Stomach (tissue), 9 donors: Measurements from ENCODE around the gene ASXL2. TPM values are rescaled to one million over a fixed set of nuclear protein-coding genes. Genes with fewer than 3 reads are reported as not detected.

Source experiments
- DNase-seq, 2 donors: peaks; one replicate each; pipeline versions ENCODE4 v3.0.0 to v3.0.0-alpha.2; 2013 to 2019
- H3K27ac ChIP-seq, 5 donors: fragments of 200-600 bp in 4 of 5; sonication (generic) in 4 of 5; one replicate each; pipeline ENCODE4 v1.5.1; 2013 to 2019; ENCODE audit warnings: mild to moderate bottlenecking in 1 of 5, moderate library complexity in 1 of 5
- H3K27me3 ChIP-seq, 3 donors: fragments of 200-600 bp; sonication (generic); one replicate each; pipeline ENCODE4 v1.5.1; 2017 to 2019; ENCODE audit warnings: mixed run types in 1 of 3
- H3K36me3 ChIP-seq, 4 donors: fragments of 200-600 bp; sonication (generic); 1 replicate in 3 of 4; 2 replicates in 1 of 4; pipeline ENCODE4 v1.5.1; 2016 to 2019
- H3K4me1 ChIP-seq, 4 donors: fragments of 200-600 bp; sonication (generic); one replicate each; pipeline ENCODE4 v1.5.1; 2016 to 2019
- H3K4me3 ChIP-seq, 4 donors: fragments of 200-600 bp; sonication (generic) in 3 of 4; one replicate each; pipeline ENCODE4 v1.5.1; 2016 to 2019; ENCODE audit warnings: mild to moderate bottlenecking in 1 of 4
- H3K9me3 ChIP-seq, 4 donors: fragments of 200-600 bp; sonication (generic); one replicate each; pipeline ENCODE4 v1.5.1; 2016 to 2019
- CTCF ChIP-seq, 7 experiments: fragments of 450-650 bp in 4 of 7; fragments of 200-600 bp in 3 of 7; sonication (generic) in 3 of 7; IDR thresholded peaks; one replicate each; pipeline ENCODE4 v1.5.1; 2016 to 2019; ENCODE audit warnings: antibody characterized with exemption in 7 of 7, control low read depth in 2 of 7, mild to moderate bottlenecking in 1 of 7
- EP300 ChIP-seq: sonication (generic); formaldehyde crosslinking; IDR thresholded peaks from one replicate; pipeline ENCODE4 v1.6.1; 2017; ENCODE audit warnings: antibody characterized with exemption
- POLR2A ChIP-seq, 4 donors: fragments of 450-650 bp; IDR thresholded peaks; one replicate each; pipeline ENCODE4 v1.6.1; 2016; ENCODE audit warnings: antibody characterized with exemption in 4 of 4, control low read depth in 2 of 4, mild to moderate bottlenecking in 1 of 4, moderate library complexity in 1 of 4
- POLR2AphosphoS5 ChIP-seq, 3 donors: sonication (generic); formaldehyde crosslinking; IDR thresholded peaks; one replicate each; pipeline ENCODE4 v1.6.1; 2016; ENCODE audit warnings: antibody characterized with exemption in 3 of 3
- WGBS, 5 donors: extraction: QIAGEN DNeasy Blood & Tissue Kit in 3 of 5; methylation state at CpG; one replicate each; pipeline versions ENCODE4 v1.1.5 to v1.1.7; 2013 to 2018; 5-methylcytosine and 5-hydroxymethylcytosine counted together
- intact Hi-C: fragments of 100-400 bp; cut with DNase I; formaldehyde crosslinking; loops from one replicate; pipeline ENCODE4 v1.15.1; 2023; ENCODE audit warnings: low total_unique reads
- polyA plus RNA-seq, 3 donors: library from polyadenylated mRNA; stranded (reverse); fragments of 200-250 nt; gene quantifications; one replicate each; pipeline ENCODE4 v1.2.3, GENCODE V29; 2013
- total RNA-seq, 5 donors: library from RNA; depleted of rRNA; stranded (reverse); fragments of >200 nt; gene quantifications; one replicate each; pipeline versions ENCODE4 v1.1.0 to v1.2.3, GENCODE V29; 2014 to 2016
- donor health status: healthy with polysubstance abuse.
- donor health status: Bipolar disorder and iron deficiency.
- donor health status: healthy.

ASXL2 gene
- total and polyA plus RNA-seq, 8 donors: 1.6 to 26.5 (median 12.8) TPM

GRCh38 chr2:25804338-25804737, 73.9 kb downstream of the ASXL2 start:
- Histone ChIP-seq H3K9me3 (no peaks in the 10 kb centered on the region), H3K4me1 (no peaks in the 10 kb centered on the region), H3K36me3 (peaks cover 11 to 47% (median 39%) of the 10 kb centered on the region in 4 donors), H3K4me3 (no peak overlapping the region), H3K27me3 (no peaks in the 10 kb centered on the region), H3K27ac (no peak overlapping the region)
- 91 to 98% (median 94%) methylated on average over 3 of the region's 3 CpGs for WGBS, 5 donors
- intact Hi-C loops: no loop called here
- no peak for TF ChIP-seq CTCF (IDR thresholded peaks at IDR 0.05)
- no peak for DNase-seq

GRCh38 chr2:25799301-25799700, 79.0 kb downstream of the ASXL2 start:
- no peak overlapping the region for H3K4me3 ChIP-seq
- WGBS, 5 donors: 91 to 100% (median 97%) methylated on average over 1 of the region's 1 CpG
- H3K27me3 ChIP-seq: no peaks in the 10 kb centered on the region
- TF ChIP-seq POLR2AphosphoS5 (IDR thresholded peaks at IDR 0.05): no peak
- no peak for TF ChIP-seq CTCF (IDR thresholded peaks at IDR 0.05)
- no peak for TF ChIP-seq EP300
- TF ChIP-seq POLR2A (IDR thresholded peaks at IDR 0.05): no peak
- intact Hi-C loops: no loop called here
- DNase-seq: no peak
- H3K27ac ChIP-seq: no peak overlapping the region
- H3K36me3 ChIP-seq: peaks cover 7 to 58% (median 47%) of the 10 kb centered on the region in 4 donors
- no peaks in the 10 kb centered on the region for H3K9me3 ChIP-seq
- peaks cover 0 to 4% (median 0%) of the 10 kb centered on the region in 4 donors for H3K4me1 ChIP-seq

- peaks cover 5 to 46% (median 33%) of the 10 kb centered on the region in 4 donors for H3K36me3 ChIP-seq
- intact Hi-C loops: no loop called here
Observed at GRCh38 chr2:25797620-25798488, 80.4 kb downstream of the ASXL2 start.

More at GRCh38 chr2:25797620-25798488, 80.4 kb downstream of the ASXL2 start:
- Histone ChIP-seq H3K9me3 (no peaks in the 10 kb centered on the region), H3K4me1 (peaks cover 0 to 4% (median 0%) of the 10 kb centered on the region in 4 donors), H3K27ac (no peak overlapping the region), H3K27me3 (no peaks in the 10 kb centered on the region), H3K4me3 (no peak overlapping the region)
- TF ChIP-seq CTCF (IDR thresholded peaks at IDR 0.05) (no peak), POLR2A (IDR thresholded peaks at IDR 0.05) (no peak), POLR2AphosphoS5 (IDR thresholded peaks at IDR 0.05) (no peak), EP300 (no peak)
- no peak for DNase-seq
- WGBS, 5 donors: 82 to 88% (median 87%) methylated on average over 5 of the region's 5 CpGs
